HCT116 (cell line): ENCODE data around the gene AGAP1. TPM values are rescaled to one million over a fixed set of nuclear protein-coding genes. Genes with fewer than 3 reads are reported as not detected.

Experiments used
- ATAC-seq: fragments of 200-7000 bp; cut with Tn5 transposase; 2 replicates; pipeline ENCODE4 v1.9.1; 2020; ENCODE audit warnings: mild to moderate bottlenecking, moderate library complexity
- BruUV-seq: library from RNA; stranded (reverse); fragments of 400-500 nt; replicated peaks from 2 replicates; lab custom pipeline; 2021; lab: Mats Ljungman, UMichigan
- CTCF ChIA-PET: fragments of 300-600 bp; sonication (Branson Sonifier 250); formaldehyde crosslinking; loops from one replicate; lab custom pipeline; 2021; ENCODE audit warnings: antibody characterized with exemption; lab: Charles Lee
- POLR2A ChIA-PET: fragments of 300-600, 350-600 bp; sonication (Branson Sonifier 250); formaldehyde crosslinking; loops from one replicate; lab custom pipeline; 2021; ENCODE audit warnings: antibody characterized with exemption; lab: Charles Lee
- RAD21 ChIA-PET, 2 experiments: fragments of 300-600 bp; sonication (Branson Sonifier 250); formaldehyde crosslinking; loops; one replicate each; lab custom pipeline; 2023; ENCODE audit warnings: low total read pairs in 2 of 2; ENCODE audit not compliant: uncharacterized antibody in 2 of 2, unreplicated experiment in 2 of 2, low non-redundant PET in 1 of 2; lab: Charles Lee
- DNase-seq: peaks from one replicate; pipeline ENCODE4 v3.0.0-alpha.2; 2010; ENCODE audit warnings: low read depth, low spot score
- H2AFZ ChIP-seq: fragments of 200-600 bp; shearing (Covaris generic), sonication (generic); 2 replicates; pipeline ENCODE4 v1.6.1; 2017; ENCODE audit warnings: low read depth, mixed run types, mixed read lengths, antibody characterized with exemption, low read length; ENCODE audit not compliant: poor library complexity, severe bottlenecking
- H3K27ac ChIP-seq: 2 replicates; pipeline ENCODE4 v1.5.1; 2012; ENCODE audit warnings: low read depth, low read length
- H3K27me3 ChIP-seq: fragments of 200-600 bp; sonication (generic); 2 replicates; pipeline ENCODE4 v1.6.1; 2016; ENCODE audit warnings: mixed run types, low read length, mixed read lengths; ENCODE audit not compliant: insufficient read depth
- H3K36me3 ChIP-seq, 2 experiments: fragments of 200-500 bp in 1 of 2; fragments of 200-600 bp in 1 of 2; sonication (Bioruptor generic) in 1 of 2; sonication (generic) in 1 of 2; 2 replicates each; pipeline versions ENCODE4 v1.5.1 to v1.6.1; 2014 to 2016; ENCODE audit warnings: low read length in 2 of 2, inconsistent platforms in 1 of 2, mixed read lengths in 1 of 2, mixed run types in 1 of 2; ENCODE audit not compliant: insufficient read depth in 2 of 2, control insufficient read depth in 1 of 2
- H3K4me1 ChIP-seq, 2 experiments: fragments of 200-600 bp in 1 of 2; sonication (generic) in 1 of 2; 2 replicates each; pipeline versions ENCODE4 v1.5.1 to v1.6.1; 2012 to 2017; ENCODE audit warnings: low read length in 2 of 2, inconsistent platforms in 1 of 2, mild to moderate bottlenecking in 1 of 2, mixed read lengths in 1 of 2, mixed run types in 1 of 2, moderate library complexity in 1 of 2; ENCODE audit not compliant: insufficient read depth in 2 of 2, control insufficient read depth in 1 of 2
- H3K4me2 ChIP-seq: fragments of 200-600 bp; sonication (generic); 2 replicates; pipeline ENCODE4 v1.6.1; 2017; ENCODE audit warnings: mixed run types, low read length, mixed read lengths
- H3K4me3 ChIP-seq, 2 experiments: fragments of 200-600 bp in 1 of 2; sonication (generic) in 1 of 2; replicated peaks in 1 of 2; 2 replicates each; pipeline ENCODE4 v1.5.1; 2011 to 2016; ENCODE audit warnings: low read length in 2 of 2, control low read depth in 1 of 2, low read depth in 1 of 2, mild to moderate bottlenecking in 1 of 2, mixed read lengths in 1 of 2, mixed run types in 1 of 2
- H3K79me2 ChIP-seq: fragments of 200-600 bp; sonication (generic); 2 replicates; pipeline ENCODE4 v1.6.1; 2017; ENCODE audit warnings: mild to moderate bottlenecking, mixed run types, low read length, moderate library complexity, mixed read lengths; ENCODE audit not compliant: insufficient read depth
- H3K9ac ChIP-seq: fragments of 200-600 bp; sonication (generic); 2 replicates; pipeline ENCODE4 v1.6.1; 2016; ENCODE audit warnings: low read length, mixed read lengths
- H3K9me2 ChIP-seq: fragments of 200-600 bp; sonication (generic), shearing (Covaris generic); 2 replicates; pipeline ENCODE4 v1.6.1; 2017; ENCODE audit warnings: mixed run types, mild to moderate bottlenecking, moderate library complexity; ENCODE audit not compliant: insufficient read depth
- H3K9me3 ChIP-seq, 2 experiments: fragments of 200-500 bp in 1 of 2; fragments of 200-600 bp in 1 of 2; sonication (Bioruptor generic) in 1 of 2; sonication (generic) in 1 of 2; 2 replicates each; pipeline ENCODE4 v1.6.1; 2014 to 2017; ENCODE audit warnings: low read length in 2 of 2, mixed read lengths in 2 of 2, inconsistent platforms in 1 of 2, low read depth in 1 of 2, mild to moderate bottlenecking in 1 of 2, mixed run types in 1 of 2, moderate library complexity in 1 of 2; ENCODE audit not compliant: control insufficient read depth in 1 of 2, insufficient read depth in 1 of 2
- H4K20me1 ChIP-seq: fragments of 200-600 bp; sonication (generic), shearing (Covaris generic); 2 replicates; pipeline ENCODE4 v1.6.1; 2017; ENCODE audit warnings: mixed run types, mild to moderate bottlenecking, moderate library complexity; ENCODE audit not compliant: insufficient read depth
- CEBPB ChIP-seq: IDR thresholded peaks from 2 replicates; pipeline ENCODE4 v1.6.1; 2012; ENCODE audit warnings: low read depth
- EGR1 ChIP-seq: IDR thresholded peaks from 2 replicates; pipeline ENCODE4 v1.6.1; 2012; ENCODE audit warnings: low read depth
- MAX ChIP-seq: IDR thresholded peaks from 2 replicates; pipeline ENCODE4 v1.6.1; 2012
- POLR2A ChIP-seq: IDR thresholded peaks from 2 replicates; pipeline ENCODE4 v1.7.0; 2011; ENCODE audit warnings: borderline replicate concordance; ENCODE audit not compliant: insufficient read depth, insufficient read length; ENCODE audit errors: extremely low read depth
- RAD21 ChIP-seq: IDR thresholded peaks from 2 replicates; pipeline ENCODE4 v1.6.1; 2012; ENCODE audit warnings: low read depth, mild to moderate bottlenecking
- SRF ChIP-seq: IDR thresholded peaks from 2 replicates; pipeline ENCODE4 v1.6.1; 2012; ENCODE audit warnings: low read depth
- TCF7L2 ChIP-seq: IDR thresholded peaks from 2 replicates; pipeline ENCODE4 v1.7.0; 2011; ENCODE audit warnings: borderline replicate concordance, inconsistent platforms; ENCODE audit not compliant: insufficient read depth, insufficient read length; ENCODE audit errors: extremely low read depth
- YY1 ChIP-seq: IDR thresholded peaks from 2 replicates; pipeline ENCODE4 v1.6.1; 2011; ENCODE audit warnings: low read length, low read depth, moderate library complexity, mild to moderate bottlenecking; ENCODE audit not compliant: insufficient replicate concordance; ENCODE audit errors: extremely low read depth
- ZBTB33 ChIP-seq: IDR thresholded peaks from 2 replicates; pipeline ENCODE4 v1.6.1; 2011; ENCODE audit warnings: mild to moderate bottlenecking, low read length, moderate library complexity; ENCODE audit not compliant: insufficient replicate concordance; ENCODE audit errors: extremely low read depth
- ZFX ChIP-seq: fragments of 450-650 bp; IDR thresholded peaks from 2 replicates; pipeline ENCODE4 v1.6.1; 2017
- ZNF274 ChIP-seq: fragments of 200-500 bp; sonication (Bioruptor generic); IDR thresholded peaks from 2 replicates; pipeline ENCODE4 v1.6.1; 2014; ENCODE audit warnings: mild to moderate bottlenecking, low read depth, low read length, inconsistent platforms
- intact Hi-C: fragments of 100-400 bp; cut with micrococcal nuclease; formaldehyde crosslinking; loops from 2 replicates; pipeline ENCODE4 v1.10.0; 2022
- total RNA-seq: library from RNA; stranded (reverse); gene quantifications from one replicate; pipeline ENCODE4 v1.2.1, GENCODE V29; 2021; ENCODE audit not compliant: unreplicated experiment
- TF ChIP-seq, protein P1 (sequence below): IDR thresholded peaks from 2 replicates; pipeline ENCODE4 v1.6.1; 2012

Gene AGAP1
- total RNA-seq, 1 experiment from 2014 or later = 43.8 TPM

DNA sequence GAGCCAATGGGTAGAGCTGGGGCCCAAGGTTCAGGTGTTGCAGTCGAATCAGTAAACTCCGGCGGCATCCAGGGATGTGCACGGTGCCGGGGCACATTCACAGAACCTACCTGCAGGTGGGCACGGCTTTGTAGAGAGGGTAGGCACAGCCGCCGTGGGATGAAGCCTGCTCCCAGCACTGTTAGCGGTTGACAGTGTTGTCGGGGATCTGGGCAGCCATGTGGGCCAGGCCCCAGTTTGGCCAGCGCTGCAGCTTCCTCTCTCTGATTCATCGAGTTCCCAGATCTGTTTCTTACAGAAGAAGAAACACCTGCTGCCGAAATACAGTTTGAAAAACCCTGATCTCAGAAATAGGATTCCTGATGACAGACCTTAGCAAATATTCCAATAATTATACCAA, 274.8 kb downstream of the AGAP1 start (continued):
- TF ChIP-seq ZBTB33 (no peak), TCF7L2 (no peak)

DNA sequence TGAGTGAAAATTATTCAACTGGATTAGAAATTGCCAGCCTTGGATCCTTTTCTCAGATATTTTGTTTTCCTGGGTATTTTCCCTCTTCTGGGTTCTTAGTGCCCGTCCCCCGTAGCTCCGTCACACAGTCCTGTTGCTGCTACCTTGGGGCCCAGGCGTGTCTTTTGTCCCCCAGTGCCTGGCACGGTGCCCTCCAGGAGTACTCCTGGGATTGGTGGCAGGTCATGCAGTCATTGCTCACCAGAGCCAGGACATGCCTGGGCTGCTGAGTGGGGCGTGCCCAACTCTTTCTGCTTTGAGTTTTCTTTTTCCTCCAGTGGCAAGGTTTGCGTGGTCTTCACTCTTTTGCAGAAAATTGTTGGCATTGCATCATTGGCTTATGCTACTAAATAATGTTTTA, 275.2 kb downstream of the AGAP1 start:
- DNase-seq (no peak), ATAC-seq (no peak)
- intact Hi-C loops = no loop called here
- Histone ChIP-seq H3K9me2 (no peaks in the 10 kb centered on the region), H2AFZ (no peak overlapping the region), H3K4me2 (no peak overlapping the region), H3K27me3 (no peaks in the 10 kb centered on the region), H4K20me1 (no peaks in the 10 kb centered on the region), H3K79me2 (no peaks in the 10 kb centered on the region), H3K36me3 (no peaks in the 10 kb centered on the region), H3K27ac (no peak overlapping the region), H3K9me3 (no peaks in the 10 kb centered on the region), H3K4me1 (peaks cover 0 to 19% of the 10 kb centered on the region in 2 experiments; a peak in 2 of 4 replicates), H3K4me3 (no peak overlapping the region), H3K9ac (no peak overlapping the region)
- ChIA-PET POLR2A (no interaction called here), CTCF (no interaction called here), RAD21 (no interaction called here)
- no peak for TF ChIP-seq MAX
- no peak for TF ChIP-seq ZFX
- no peak for TF ChIP-seq ZBTB33
- TF ChIP-seq YY1 = no peak
- no peak for TF ChIP-seq EGR1
- no peak for TF ChIP-seq CEBPB
- no peak for TF ChIP-seq SRF
- TF ChIP-seq POLR2A = no peak
- TF ChIP-seq, protein P1, sequence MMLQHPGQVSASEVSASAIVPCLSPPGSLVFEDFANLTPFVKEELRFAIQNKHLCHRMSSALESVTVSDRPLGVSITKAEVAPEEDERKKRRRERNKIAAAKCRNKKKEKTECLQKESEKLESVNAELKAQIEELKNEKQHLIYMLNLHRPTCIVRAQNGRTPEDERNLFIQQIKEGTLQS = no peak
- TF ChIP-seq RAD21 = no peak
- no peak for TF ChIP-seq ZNF274
- BruUV-seq = no TSS peak
